ENCODE data around the gene TBPL1.

The TBPL1 gene

DNA sequence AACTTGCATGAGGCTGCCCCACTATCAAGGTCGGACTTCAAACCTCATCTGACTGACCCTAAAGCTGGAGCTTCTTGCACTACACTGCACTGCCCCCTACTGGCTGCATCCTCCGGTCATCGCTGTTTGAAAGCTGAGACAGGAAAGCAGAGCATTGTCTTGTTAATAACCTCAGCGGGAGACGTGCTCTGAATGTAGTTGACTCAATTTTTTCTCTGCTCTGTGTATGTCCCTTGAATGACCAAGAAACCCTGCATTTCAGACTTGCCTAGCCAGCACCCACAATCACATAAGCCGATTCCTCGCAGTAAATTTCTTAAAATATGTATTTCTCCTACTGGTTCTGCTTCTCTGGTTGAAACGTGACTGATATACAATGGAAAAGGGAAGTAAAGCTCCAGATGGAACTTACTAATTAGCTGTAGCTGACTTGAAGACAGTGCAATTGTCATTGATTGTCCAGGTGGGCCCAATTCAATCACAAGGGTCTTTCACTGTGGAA is 36.3 kb upstream of the TBPL1 start:
- Histone ChIP-seq H3K27ac (ENCODE audit: low read length) (no peak overlapping the region), H4K20me1 (ENCODE audit: insufficient read depth, low read length) (no peaks in the 10 kb centered on the region), H3K9me2 (replicated peaks; ENCODE audit: insufficient read depth, low read length) (no peaks in the 10 kb centered on the region), H3K79me2 (ENCODE audit: low read length) (no peaks in the 10 kb centered on the region), H3K36me3 (replicated peaks; ENCODE audit: insufficient read depth, low read length) (no peaks in the 10 kb centered on the region), H3K4me3 (ENCODE audit: low read length) (no peak overlapping the region), H3K9me3 (replicated peaks; ENCODE audit: insufficient read depth, low read length) (no peaks in the 10 kb centered on the region), H3K4me1 (ENCODE audit: low read length) (peaks cover 5% of the 10 kb centered on the region; the same call in 1 of the 2 replicates), H3K27me3 (replicated peaks; ENCODE audit: insufficient read depth, low read length) (no peaks in the 10 kb centered on the region), H3K4me2 (ENCODE audit: low read depth, low read length) (peak overlapping the region; percentile 13; the same call in 1 of the 2 replicates), H2AFZ (ENCODE audit: low read length) (peak overlapping the region; percentile 4; the same call in 1 of the 2 replicates), H3K9ac (ENCODE audit: low read length) (no peak overlapping the region), H3F3A (ENCODE audit: insufficient read depth, low read length) (no peaks in the 10 kb centered on the region)
- DNase-seq, result peak; percentile 82
- TF ChIP-seq, protein P1, sequence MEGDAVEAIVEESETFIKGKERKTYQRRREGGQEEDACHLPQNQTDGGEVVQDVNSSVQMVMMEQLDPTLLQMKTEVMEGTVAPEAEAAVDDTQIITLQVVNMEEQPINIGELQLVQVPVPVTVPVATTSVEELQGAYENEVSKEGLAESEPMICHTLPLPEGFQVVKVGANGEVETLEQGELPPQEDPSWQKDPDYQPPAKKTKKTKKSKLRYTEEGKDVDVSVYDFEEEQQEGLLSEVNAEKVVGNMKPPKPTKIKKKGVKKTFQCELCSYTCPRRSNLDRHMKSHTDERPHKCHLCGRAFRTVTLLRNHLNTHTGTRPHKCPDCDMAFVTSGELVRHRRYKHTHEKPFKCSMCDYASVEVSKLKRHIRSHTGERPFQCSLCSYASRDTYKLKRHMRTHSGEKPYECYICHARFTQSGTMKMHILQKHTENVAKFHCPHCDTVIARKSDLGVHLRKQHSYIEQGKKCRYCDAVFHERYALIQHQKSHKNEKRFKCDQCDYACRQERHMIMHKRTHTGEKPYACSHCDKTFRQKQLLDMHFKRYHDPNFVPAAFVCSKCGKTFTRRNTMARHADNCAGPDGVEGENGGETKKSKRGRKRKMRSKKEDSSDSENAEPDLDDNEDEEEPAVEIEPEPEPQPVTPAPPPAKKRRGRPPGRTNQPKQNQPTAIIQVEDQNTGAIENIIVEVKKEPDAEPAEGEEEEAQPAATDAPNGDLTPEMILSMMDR (IDR thresholded peaks at IDR 0.05; ENCODE audit: low read length), result peak; percentile 91
- no peak for TF ChIP-seq EZH2 (optimal IDR thresholded peaks at IDR 0.05; ENCODE audit: low read depth, low read length)

DNA sequence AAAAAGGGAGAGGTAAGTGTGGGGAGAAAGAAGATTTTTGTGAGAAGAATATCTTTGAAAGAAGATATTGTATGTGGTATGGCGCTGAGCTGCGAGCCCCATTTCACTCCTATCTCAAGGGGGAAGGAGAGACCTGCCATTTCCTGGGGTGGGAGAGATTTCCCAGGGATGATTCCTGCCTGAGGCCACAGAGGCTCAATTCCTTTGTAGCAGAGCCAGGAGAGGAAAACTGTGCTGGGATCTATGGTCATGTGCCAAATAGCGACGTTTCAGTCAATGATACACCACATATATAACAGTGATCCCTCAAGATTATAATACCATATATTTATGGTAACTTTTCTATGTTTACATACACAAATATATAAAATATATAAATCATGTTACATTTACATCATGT is 35.2 kb upstream of the TBPL1 start:
- DNase-seq, result no peak
- Histone ChIP-seq H4K20me1 (ENCODE audit: insufficient read depth, low read length) (no peaks in the 10 kb centered on the region), H3F3A (ENCODE audit: insufficient read depth, low read length) (no peaks in the 10 kb centered on the region), H3K4me3 (ENCODE audit: low read length) (no peak overlapping the region), H3K9me3 (replicated peaks; ENCODE audit: insufficient read depth, low read length) (no peaks in the 10 kb centered on the region), H3K79me2 (ENCODE audit: low read length) (no peaks in the 10 kb centered on the region), H3K36me3 (replicated peaks; ENCODE audit: insufficient read depth, low read length) (no peaks in the 10 kb centered on the region), H3K27ac (ENCODE audit: low read length) (no peak overlapping the region), H3K9ac (ENCODE audit: low read length) (no peak overlapping the region), H3K4me1 (ENCODE audit: low read length) (peaks cover 5% of the 10 kb centered on the region; the same call in 1 of the 2 replicates), H3K27me3 (replicated peaks; ENCODE audit: insufficient read depth, low read length) (no peaks in the 10 kb centered on the region), H3K4me2 (ENCODE audit: low read depth, low read length) (no peak overlapping the region), H2AFZ (ENCODE audit: low read length) (no peak overlapping the region), H3K9me2 (replicated peaks; ENCODE audit: insufficient read depth, low read length) (no peaks in the 10 kb centered on the region)
- TF ChIP-seq EZH2 (optimal IDR thresholded peaks at IDR 0.05; ENCODE audit: low read depth, low read length) (no peak), EZH2phosphoT487 (IDR thresholded peaks at IDR 0.05; ENCODE audit: low read length) (no peak)
- TF ChIP-seq, protein P1 (IDR thresholded peaks at IDR 0.05; ENCODE audit: low read length), result no peak

DNA sequence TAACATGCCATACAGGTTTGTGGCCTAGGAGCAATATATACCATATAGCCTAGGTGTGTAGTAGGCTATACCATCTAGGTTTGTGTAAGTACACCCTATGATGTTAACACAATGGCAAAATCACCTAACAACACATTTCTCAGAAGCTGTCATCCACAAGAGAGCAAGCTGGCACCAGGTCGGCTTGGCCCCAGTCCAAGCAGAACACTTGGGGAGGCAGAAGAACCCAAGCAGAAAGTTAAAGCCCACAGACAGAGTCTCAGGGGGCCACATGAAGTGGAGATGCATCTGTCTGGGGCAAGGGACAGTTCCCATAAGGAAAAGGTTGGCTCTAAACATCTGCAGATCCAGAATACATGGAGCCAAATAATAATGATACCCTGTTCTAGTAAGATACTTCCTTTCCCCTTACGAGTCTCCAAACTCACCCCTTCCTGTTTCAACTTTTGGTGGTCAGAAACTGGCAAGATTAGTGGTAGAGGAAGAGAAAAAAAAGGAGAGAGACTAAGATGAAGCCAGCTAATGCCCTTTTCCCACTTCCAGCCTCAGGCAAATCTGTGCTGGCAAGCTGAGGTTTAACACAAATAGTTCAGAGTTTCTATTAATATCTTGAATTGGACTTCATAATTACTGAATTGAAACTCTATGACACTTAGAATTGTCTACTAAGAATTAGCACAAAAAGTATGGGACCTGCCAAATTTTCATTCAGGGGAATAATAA is 34.7 kb upstream of the TBPL1 start:
- Histone ChIP-seq H3F3A (ENCODE audit: insufficient read depth, low read length) (no peaks in the 10 kb centered on the region), H3K9me3 (replicated peaks; ENCODE audit: insufficient read depth, low read length) (no peaks in the 10 kb centered on the region), H4K20me1 (ENCODE audit: insufficient read depth, low read length) (no peaks in the 10 kb centered on the region), H3K9ac (ENCODE audit: low read length) (no peak overlapping the region), H3K79me2 (ENCODE audit: low read length) (no peaks in the 10 kb centered on the region), H3K4me3 (ENCODE audit: low read length) (no peak overlapping the region), H3K9me2 (replicated peaks; ENCODE audit: insufficient read depth, low read length) (no peaks in the 10 kb centered on the region), H3K36me3 (replicated peaks; ENCODE audit: insufficient read depth, low read length) (no peaks in the 10 kb centered on the region), H3K27ac (ENCODE audit: low read length) (no peak overlapping the region), H2AFZ (ENCODE audit: low read length) (no peak overlapping the region), H3K4me1 (ENCODE audit: low read length) (peaks cover 5% of the 10 kb centered on the region; the same call in 1 of the 2 replicates), H3K27me3 (replicated peaks; ENCODE audit: insufficient read depth, low read length) (no peaks in the 10 kb centered on the region), H3K4me2 (ENCODE audit: low read depth, low read length) (no peak overlapping the region)
- TF ChIP-seq, protein P1 (IDR thresholded peaks at IDR 0.05; ENCODE audit: low read length), result no peak
- TF ChIP-seq EZH2 (optimal IDR thresholded peaks at IDR 0.05; ENCODE audit: low read depth, low read length) (no peak), EZH2phosphoT487 (IDR thresholded peaks at IDR 0.05; ENCODE audit: low read length) (no peak)
- no peak for DNase-seq
